Measurements from ENCODE around the gene SORCS2.

DNA sequence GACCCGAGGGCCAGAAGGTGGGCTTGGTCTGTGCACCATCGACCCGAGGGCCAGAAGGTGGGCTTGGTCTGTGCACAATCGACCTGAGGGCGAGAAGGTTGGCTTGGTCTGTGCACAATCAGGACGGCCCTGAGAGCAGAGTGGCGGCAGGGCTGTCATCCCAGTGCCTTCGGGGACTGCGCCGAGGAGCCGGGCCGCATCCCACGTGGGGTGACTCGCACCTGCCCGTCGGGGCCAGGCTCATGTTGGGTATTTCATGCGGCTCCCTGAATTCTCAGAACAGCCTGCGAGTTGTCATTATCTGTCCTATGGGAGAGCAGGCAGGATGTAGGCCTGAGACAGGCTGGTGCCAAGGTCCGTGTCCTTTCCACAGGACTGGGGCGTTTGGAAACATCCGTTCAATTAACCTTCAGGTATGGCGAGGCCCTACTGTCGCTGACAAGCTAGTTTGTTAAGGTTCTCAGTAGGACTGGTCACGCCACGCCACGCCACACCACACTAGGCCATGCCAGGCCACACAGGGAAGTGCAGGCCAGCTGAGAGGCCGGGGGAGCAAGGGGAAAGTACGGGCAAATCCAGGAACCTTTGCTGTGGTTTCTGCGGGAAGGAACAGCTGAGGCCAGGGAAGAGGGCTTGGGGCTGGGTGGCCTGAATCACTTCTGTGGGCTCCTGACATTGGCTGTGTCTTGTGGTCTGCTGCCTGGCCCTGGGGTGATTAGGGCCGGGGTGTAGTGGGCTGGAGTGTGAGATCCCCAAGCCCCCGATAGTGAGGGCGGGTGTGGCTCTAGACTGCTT lies 564.4 kb downstream of the SORCS2 start:
- TF ChIP-seq YY1 (IDR thresholded peaks at IDR 0.05; ENCODE audit: insufficient read depth, insufficient read length) (no peak), SUZ12 (IDR thresholded peaks at IDR 0.05; ENCODE audit: extremely low read depth, insufficient read depth, insufficient read length) (no peak), ZNF274 (IDR thresholded peaks at IDR 0.05; ENCODE audit: low read depth, low read length) (no peak)
